ENCODE measurements around the gene LRMDA. TPM values are rescaled to one million over a fixed set of nuclear protein-coding genes. Genes with fewer than 3 reads are reported as not detected.

LRMDA gene
- total and polyA plus RNA-seq, 2 of the 4 experiments (the other 2 are of a cell fraction) = 0.07 TPM; not detected in 1

DNA sequence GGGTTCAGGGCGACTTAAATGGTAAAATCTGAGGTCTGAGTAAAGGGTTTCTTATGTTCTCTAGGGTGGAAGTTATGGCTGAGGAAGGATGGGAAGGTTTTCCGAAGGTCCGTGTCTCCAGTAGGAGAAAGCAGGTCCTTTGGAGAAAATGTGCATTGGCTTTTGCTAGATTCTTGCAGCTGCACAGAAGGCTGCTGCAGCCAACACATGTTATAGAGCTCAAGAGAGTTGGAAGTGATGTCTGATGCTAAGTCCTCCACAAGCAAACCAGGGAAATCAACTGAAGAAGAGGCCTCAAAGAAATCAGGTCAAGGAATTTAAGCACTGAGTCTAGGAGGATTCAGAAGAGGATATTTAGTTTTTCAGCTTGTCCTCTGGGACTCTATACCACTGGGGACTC, 404.6 kb downstream of the LRMDA start:
- Histone ChIP-seq H2BK5ac (ENCODE audit: low read depth, low read length, poor library complexity, severe bottlenecking) (no peak overlapping the region), H3K79me1 (ENCODE audit: low read depth in 1 of 2, low read length in 2 of 2) (no peaks in the 10 kb centered on the region), H3K18ac (ENCODE audit: low read depth, low read length) (no peak overlapping the region), H2AFZ (replicated peaks; ENCODE audit: low read length, poor library complexity) (no peak overlapping the region), H3K4ac (ENCODE audit: low read depth, low read length) (no peak overlapping the region), H2BK15ac (ENCODE audit: low read depth, low read length) (no peak overlapping the region), H3K23ac (ENCODE audit: low read depth, low read length) (no peak overlapping the region), H2BK20ac (ENCODE audit: low read depth, low read length) (no peak overlapping the region), H3K4me3 (ENCODE audit: insufficient read depth, low read depth, low read length) (no peak overlapping the region), H3K4me2 (ENCODE audit: low read depth, low read length) (no peak overlapping the region), H4K8ac (ENCODE audit: low read depth in 2 of 2, low read length in 2 of 2) (no peak overlapping the region), H3K9ac (ENCODE audit: low read depth, low read length) (no peak overlapping the region), H2AK9ac (replicated peaks; ENCODE audit: low read depth, low read length, poor library complexity) (no peak overlapping the region), H3K4me1 (ENCODE audit: control insufficient read depth, insufficient read depth, low read length) (no peaks in the 10 kb centered on the region), H3K56ac (ENCODE audit: extremely low read depth, insufficient read depth, low read length) (no peak overlapping the region), H2AK5ac (ENCODE audit: low read depth, low read length) (no peak overlapping the region), H4K5ac (ENCODE audit: low read depth, low read length) (no peak overlapping the region), H4K91ac (ENCODE audit: insufficient read depth, low read depth, low read length) (no peak overlapping the region), H3K14ac (replicated peaks; ENCODE audit: low read depth, low read length) (no peak overlapping the region), H2BK120ac (ENCODE audit: low read depth, low read length) (no peak overlapping the region), H3K36me3 (ENCODE audit: control insufficient read depth, insufficient read depth, low read length) (no peaks in the 10 kb centered on the region), H4K20me1 (ENCODE audit: insufficient read depth, low read length) (no peaks in the 10 kb centered on the region), H3K9me3 (ENCODE audit: control insufficient read depth, insufficient read depth, low read length) (no peaks in the 10 kb centered on the region), H3K27ac (ENCODE audit: insufficient read depth, low read length) (no peak overlapping the region), H3K9me1 (ENCODE audit: insufficient read depth, low read length) (no peaks in the 10 kb centered on the region), H3K27me3 (ENCODE audit: control insufficient read depth, insufficient read depth, low read length) (no peaks in the 10 kb centered on the region; the same call in 1 of the 2 replicates)
- dilution Hi-C loops (cut with HindIII; ENCODE audit: low sequenced_read_pairs, unreplicated experiment) = no loop called here
- in situ Hi-C loops (cut with MboI; ENCODE audit: low sequenced_read_pairs) = no loop called here
- 80% methylated on average over 2 of the region's 3 CpGs; no CpG with 5 or more reads in 1 of the 2 experiments for WGBS, 2 experiments (ENCODE audit: extremely low coverage in 2 of 2, insufficient read length in 1 of 2)
- intact Hi-C loops (cut with micrococcal nuclease) = no loop called here
- no peak for ATAC-seq (ENCODE audit: low read depth)
- no peak for DNase-seq
- POLR2A ChIA-PET (ENCODE audit: unreplicated experiment) = no interaction called here
- TF ChIP-seq RCOR1 (IDR thresholded peaks at IDR 0.05; ENCODE audit: insufficient replicate concordance, low read length) (no peak), SMC3 (IDR thresholded peaks at IDR 0.05; ENCODE audit: low read depth, low read length) (no peak), MAZ (IDR thresholded peaks at IDR 0.05; ENCODE audit: borderline replicate concordance, low read depth, low read length) (no peak), CEBPB (IDR thresholded peaks at IDR 0.05; ENCODE audit: low read depth, low read length) (no peak), RFX5 (IDR thresholded peaks at IDR 0.05; ENCODE audit: low read depth, low read length) (no peak), NFE2L2 (IDR thresholded peaks at IDR 0.05; ENCODE audit: low read depth, low read length) (no peak), FOS (IDR thresholded peaks at IDR 0.05; ENCODE audit: low read depth, low read length) (no peak), MAFK (IDR thresholded peaks at IDR 0.05; ENCODE audit: low read depth, low read length) (no peak), CHD1 (IDR thresholded peaks at IDR 0.05; ENCODE audit: low read depth, low read length) (no peak), BHLHE40 (IDR thresholded peaks at IDR 0.05; ENCODE audit: low read depth, low read length) (no peak), MXI1 (IDR thresholded peaks at IDR 0.05; ENCODE audit: borderline replicate concordance, low read depth, low read length) (no peak)
- TF ChIP-seq, protein P1, sequence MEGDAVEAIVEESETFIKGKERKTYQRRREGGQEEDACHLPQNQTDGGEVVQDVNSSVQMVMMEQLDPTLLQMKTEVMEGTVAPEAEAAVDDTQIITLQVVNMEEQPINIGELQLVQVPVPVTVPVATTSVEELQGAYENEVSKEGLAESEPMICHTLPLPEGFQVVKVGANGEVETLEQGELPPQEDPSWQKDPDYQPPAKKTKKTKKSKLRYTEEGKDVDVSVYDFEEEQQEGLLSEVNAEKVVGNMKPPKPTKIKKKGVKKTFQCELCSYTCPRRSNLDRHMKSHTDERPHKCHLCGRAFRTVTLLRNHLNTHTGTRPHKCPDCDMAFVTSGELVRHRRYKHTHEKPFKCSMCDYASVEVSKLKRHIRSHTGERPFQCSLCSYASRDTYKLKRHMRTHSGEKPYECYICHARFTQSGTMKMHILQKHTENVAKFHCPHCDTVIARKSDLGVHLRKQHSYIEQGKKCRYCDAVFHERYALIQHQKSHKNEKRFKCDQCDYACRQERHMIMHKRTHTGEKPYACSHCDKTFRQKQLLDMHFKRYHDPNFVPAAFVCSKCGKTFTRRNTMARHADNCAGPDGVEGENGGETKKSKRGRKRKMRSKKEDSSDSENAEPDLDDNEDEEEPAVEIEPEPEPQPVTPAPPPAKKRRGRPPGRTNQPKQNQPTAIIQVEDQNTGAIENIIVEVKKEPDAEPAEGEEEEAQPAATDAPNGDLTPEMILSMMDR (conservative IDR thresholded peaks at IDR 0.05; ENCODE audit: low read depth, low read length) = no peak
- TF ChIP-seq, protein P2, sequence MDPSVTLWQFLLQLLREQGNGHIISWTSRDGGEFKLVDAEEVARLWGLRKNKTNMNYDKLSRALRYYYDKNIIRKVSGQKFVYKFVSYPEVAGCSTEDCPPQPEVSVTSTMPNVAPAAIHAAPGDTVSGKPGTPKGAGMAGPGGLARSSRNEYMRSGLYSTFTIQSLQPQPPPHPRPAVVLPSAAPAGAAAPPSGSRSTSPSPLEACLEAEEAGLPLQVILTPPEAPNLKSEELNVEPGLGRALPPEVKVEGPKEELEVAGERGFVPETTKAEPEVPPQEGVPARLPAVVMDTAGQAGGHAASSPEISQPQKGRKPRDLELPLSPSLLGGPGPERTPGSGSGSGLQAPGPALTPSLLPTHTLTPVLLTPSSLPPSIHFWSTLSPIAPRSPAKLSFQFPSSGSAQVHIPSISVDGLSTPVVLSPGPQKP (IDR thresholded peaks at IDR 0.05; ENCODE audit: borderline replicate concordance, low read depth, low read length) = no peak
- TF ChIP-seq, protein P3, sequence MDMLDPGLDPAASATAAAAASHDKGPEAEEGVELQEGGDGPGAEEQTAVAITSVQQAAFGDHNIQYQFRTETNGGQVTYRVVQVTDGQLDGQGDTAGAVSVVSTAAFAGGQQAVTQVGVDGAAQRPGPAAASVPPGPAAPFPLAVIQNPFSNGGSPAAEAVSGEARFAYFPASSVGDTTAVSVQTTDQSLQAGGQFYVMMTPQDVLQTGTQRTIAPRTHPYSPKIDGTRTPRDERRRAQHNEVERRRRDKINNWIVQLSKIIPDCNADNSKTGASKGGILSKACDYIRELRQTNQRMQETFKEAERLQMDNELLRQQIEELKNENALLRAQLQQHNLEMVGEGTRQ (IDR thresholded peaks at IDR 0.05; ENCODE audit: low read depth, low read length) = no peak
- CTCF ChIA-PET = no interaction called here
- no TSS peak for BruUV-seq (replicated peaks)

All from IMR-90 (cell line).